ENCODE results near the gene FAM117A. TPM values are rescaled to one million over a fixed set of nuclear protein-coding genes. Genes with fewer than 3 reads are reported as not detected.

The FAM117A gene
- total RNA-seq, 1 donor from 2014 or later = 2.7 TPM

DNA sequence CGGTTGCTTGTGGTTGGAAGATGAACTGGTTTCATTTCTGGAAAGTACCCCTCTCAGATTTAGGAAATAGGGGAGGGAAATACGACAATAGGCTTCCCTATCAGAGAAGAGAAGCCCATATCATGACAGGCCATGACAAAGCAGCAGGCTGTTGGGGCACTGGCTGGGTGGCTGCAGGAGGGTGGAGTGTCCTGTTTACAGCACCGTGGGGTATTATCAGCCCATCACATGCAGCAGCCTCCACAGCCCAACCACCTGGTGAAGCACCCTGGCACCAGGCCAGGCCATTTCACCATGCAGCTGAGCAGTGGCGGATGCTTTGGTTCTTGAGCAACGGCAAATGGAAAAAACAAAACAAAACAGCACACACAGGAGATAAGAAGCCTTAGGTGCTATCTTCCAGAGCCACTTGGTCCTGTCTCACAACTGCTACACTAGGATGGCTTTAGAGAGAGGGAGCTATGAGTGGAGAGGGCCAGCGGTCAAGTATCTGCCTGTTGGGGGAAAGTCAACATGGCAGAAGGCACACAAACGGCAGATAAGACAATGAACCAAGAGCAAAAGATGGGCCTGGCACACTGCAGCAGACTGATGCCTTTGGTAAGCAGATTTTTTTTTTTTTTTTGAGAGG is 24.2 kb downstream of the FAM117A start:
- TF ChIP-seq, protein P1, sequence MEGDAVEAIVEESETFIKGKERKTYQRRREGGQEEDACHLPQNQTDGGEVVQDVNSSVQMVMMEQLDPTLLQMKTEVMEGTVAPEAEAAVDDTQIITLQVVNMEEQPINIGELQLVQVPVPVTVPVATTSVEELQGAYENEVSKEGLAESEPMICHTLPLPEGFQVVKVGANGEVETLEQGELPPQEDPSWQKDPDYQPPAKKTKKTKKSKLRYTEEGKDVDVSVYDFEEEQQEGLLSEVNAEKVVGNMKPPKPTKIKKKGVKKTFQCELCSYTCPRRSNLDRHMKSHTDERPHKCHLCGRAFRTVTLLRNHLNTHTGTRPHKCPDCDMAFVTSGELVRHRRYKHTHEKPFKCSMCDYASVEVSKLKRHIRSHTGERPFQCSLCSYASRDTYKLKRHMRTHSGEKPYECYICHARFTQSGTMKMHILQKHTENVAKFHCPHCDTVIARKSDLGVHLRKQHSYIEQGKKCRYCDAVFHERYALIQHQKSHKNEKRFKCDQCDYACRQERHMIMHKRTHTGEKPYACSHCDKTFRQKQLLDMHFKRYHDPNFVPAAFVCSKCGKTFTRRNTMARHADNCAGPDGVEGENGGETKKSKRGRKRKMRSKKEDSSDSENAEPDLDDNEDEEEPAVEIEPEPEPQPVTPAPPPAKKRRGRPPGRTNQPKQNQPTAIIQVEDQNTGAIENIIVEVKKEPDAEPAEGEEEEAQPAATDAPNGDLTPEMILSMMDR (IDR thresholded peaks at IDR 0.05) = no peak
- Mint-ChIP-seq H3K4me3 (ENCODE audit: unreplicated experiment) (no peak overlapping the region), H3K27ac (ENCODE audit: unreplicated experiment) (no peak overlapping the region), H3K36me3 (ENCODE audit: unreplicated experiment) (no peaks in the 10 kb centered on the region), H3K4me1 (ENCODE audit: unreplicated experiment) (no peaks in the 10 kb centered on the region), H3K27me3 (ENCODE audit: unreplicated experiment) (peaks cover 12% of the 10 kb centered on the region), H3K9me3 (ENCODE audit: unreplicated experiment) (no peaks in the 10 kb centered on the region)
- DNase-seq (ENCODE audit: extremely low spot score, unreplicated experiment) = no peak

GRCh38 chr17:49738456-49739163 is 25.3 kb downstream of the FAM117A start:
- Mint-ChIP-seq H3K4me1 (ENCODE audit: unreplicated experiment) (no peaks in the 10 kb centered on the region), H3K36me3 (ENCODE audit: unreplicated experiment) (no peaks in the 10 kb centered on the region), H3K4me3 (ENCODE audit: unreplicated experiment) (no peak overlapping the region), H3K27ac (ENCODE audit: unreplicated experiment) (no peak overlapping the region), H3K27me3 (ENCODE audit: unreplicated experiment) (peaks cover 12% of the 10 kb centered on the region), H3K9me3 (ENCODE audit: unreplicated experiment) (no peaks in the 10 kb centered on the region)
- TF ChIP-seq, protein P1 (IDR thresholded peaks at IDR 0.05) = no peak
- no peak for DNase-seq (ENCODE audit: extremely low spot score, unreplicated experiment)

GRCh38 chr17:49734515-49735490 is 29.1 kb downstream of the FAM117A start:
- no peaks in the 10 kb centered on the region for H3K36me3 Mint-ChIP-seq (ENCODE audit: unreplicated experiment)
- no peaks in the 10 kb centered on the region for H3K4me1 Mint-ChIP-seq (ENCODE audit: unreplicated experiment)
- H3K27me3 Mint-ChIP-seq (ENCODE audit: unreplicated experiment) = no peaks in the 10 kb centered on the region
- no peaks in the 10 kb centered on the region for H3K9me3 Mint-ChIP-seq (ENCODE audit: unreplicated experiment)
- H3K4me3 Mint-ChIP-seq (ENCODE audit: unreplicated experiment) = no peak overlapping the region
- TF ChIP-seq, protein P1 (IDR thresholded peaks at IDR 0.05) = no peak
- no peak overlapping the region for H3K27ac Mint-ChIP-seq (ENCODE audit: unreplicated experiment)
- no peak for DNase-seq (ENCODE audit: extremely low spot score, unreplicated experiment)

GRCh38 chr17:49731435-49731831 is 32.5 kb downstream of the FAM117A start:
- Mint-ChIP-seq H3K27ac (ENCODE audit: unreplicated experiment) (no peak overlapping the region), H3K9me3 (ENCODE audit: unreplicated experiment) (no peaks in the 10 kb centered on the region), H3K27me3 (ENCODE audit: unreplicated experiment) (no peaks in the 10 kb centered on the region), H3K36me3 (ENCODE audit: unreplicated experiment) (no peaks in the 10 kb centered on the region), H3K4me1 (ENCODE audit: unreplicated experiment) (no peaks in the 10 kb centered on the region), H3K4me3 (ENCODE audit: unreplicated experiment) (no peak overlapping the region)
- no peak for DNase-seq (ENCODE audit: extremely low spot score, unreplicated experiment)
- TF ChIP-seq, protein P1 (IDR thresholded peaks at IDR 0.05) = no peak

Data from osteocyte (in vitro differentiated cells).